HUES64 (cell line): ENCODE data around the gene ETV6.

Experiments used
- H3K27ac ChIP-seq: 2 replicates; pipeline ENCODE4 v1.7.0; 2013; ENCODE audit warnings: low read depth, low read length, inconsistent platforms
- H3K27me3 ChIP-seq: 2 replicates; pipeline ENCODE4 v1.6.1; 2013; ENCODE audit warnings: mild to moderate bottlenecking, low read length; ENCODE audit not compliant: insufficient read depth
- H3K36me3 ChIP-seq: 2 replicates; pipeline ENCODE4 v1.6.1; 2013; ENCODE audit warnings: mild to moderate bottlenecking, low read length; ENCODE audit not compliant: insufficient read depth
- H3K4me1 ChIP-seq: 2 replicates; pipeline ENCODE4 v1.6.1; 2013; ENCODE audit warnings: mild to moderate bottlenecking, low read length, moderate library complexity; ENCODE audit not compliant: insufficient read depth
- H3K4me3 ChIP-seq: 2 replicates; pipeline ENCODE4 v1.5.1; 2013; ENCODE audit warnings: mild to moderate bottlenecking, low read length, moderate library complexity
- H3K9ac ChIP-seq: 2 replicates; pipeline ENCODE4 v1.6.1; 2013; ENCODE audit warnings: mild to moderate bottlenecking, low read depth, low read length
- H3K9me3 ChIP-seq: 2 replicates; pipeline ENCODE4 v1.6.1; 2013; ENCODE audit warnings: low read depth, low read length; ENCODE audit not compliant: insufficient read depth
- WGBS: fragments of 150-250, 120-280 bp; methylation state at CpG from one replicate; pipeline ENCODE4 v1.1.7; 2013; ENCODE audit warnings: missing lambda C conversion rate; 5-methylcytosine and 5-hydroxymethylcytosine counted together

The ETV6 gene

DNA sequence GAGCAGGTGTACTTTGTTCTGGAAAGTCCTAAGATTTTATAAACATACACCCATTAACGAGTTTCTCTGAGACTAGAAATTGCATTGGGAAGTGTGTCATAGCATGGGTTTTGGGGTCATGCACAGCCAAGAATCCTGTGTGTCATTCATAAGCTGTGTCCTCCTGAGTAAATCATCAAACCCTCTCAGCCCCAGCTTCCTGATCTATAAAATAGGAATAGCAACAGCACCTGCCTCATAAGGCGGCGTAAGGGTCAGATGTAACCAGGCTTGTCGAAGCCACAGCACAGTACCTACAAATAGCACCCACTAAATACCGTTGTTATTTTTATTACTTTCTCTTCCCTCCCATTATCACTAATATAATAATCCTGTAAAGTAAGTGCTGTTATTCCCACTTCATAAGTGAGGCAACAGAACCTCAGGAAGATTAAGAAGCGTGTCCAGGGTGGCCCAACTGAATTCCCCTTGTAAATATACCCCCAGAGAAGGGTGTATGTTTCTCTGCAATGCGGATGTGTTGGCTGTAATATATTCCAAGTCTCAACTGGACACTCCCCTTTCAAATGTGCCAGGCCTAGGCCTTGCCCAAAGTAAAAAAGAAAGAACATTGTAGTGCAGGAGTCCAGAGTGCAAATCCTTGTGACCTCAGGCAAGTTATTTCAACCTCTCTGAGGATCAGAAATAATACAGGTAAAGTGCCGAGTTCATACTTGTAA lies 233.0 kb downstream of the ETV6 start:
- 88% methylated on average over 8 of the region's 8 CpGs for WGBS
- no peak overlapping the region for H3K4me3 ChIP-seq
- peaks cover 40% of the 10 kb centered on the region for H3K4me1 ChIP-seq
- peaks cover 3% of the 10 kb centered on the region for H3K36me3 ChIP-seq
- H3K9me3 ChIP-seq: no peaks in the 10 kb centered on the region
- H3K27ac ChIP-seq: no peak overlapping the region
- H3K9ac ChIP-seq: no peak overlapping the region
- no peaks in the 10 kb centered on the region for H3K27me3 ChIP-seq

DNA sequence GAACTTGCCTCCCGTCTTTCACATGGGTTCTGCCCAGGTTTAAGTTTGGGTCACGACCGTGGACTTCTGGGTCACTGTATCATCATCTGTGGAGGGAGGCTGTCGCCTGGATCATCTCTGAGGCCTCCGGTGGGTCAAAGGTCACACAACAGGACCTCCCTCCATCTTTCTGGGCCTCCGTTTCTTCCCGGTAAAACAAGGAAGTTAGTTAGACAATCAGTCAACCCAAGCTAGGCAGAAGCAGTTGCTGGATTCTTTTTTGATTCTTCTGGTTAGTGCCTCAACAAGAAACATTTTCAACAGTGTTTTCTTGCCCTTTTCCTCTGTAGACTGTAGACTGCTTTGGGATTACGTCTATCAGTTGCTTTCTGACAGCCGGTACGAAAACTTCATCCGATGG lies 234.6 kb downstream of the ETV6 start:
- Histone ChIP-seq H3K9ac (no peak overlapping the region), H3K27me3 (no peaks in the 10 kb centered on the region), H3K4me1 (peaks cover 24% of the 10 kb centered on the region), H3K4me3 (no peak overlapping the region), H3K36me3 (peaks cover 10% of the 10 kb centered on the region), H3K27ac (no peak overlapping the region; the same call in 1 of the 2 replicates), H3K9me3 (no peaks in the 10 kb centered on the region)
- WGBS: 93% methylated on average over 11 of the region's 11 CpGs

DNA sequence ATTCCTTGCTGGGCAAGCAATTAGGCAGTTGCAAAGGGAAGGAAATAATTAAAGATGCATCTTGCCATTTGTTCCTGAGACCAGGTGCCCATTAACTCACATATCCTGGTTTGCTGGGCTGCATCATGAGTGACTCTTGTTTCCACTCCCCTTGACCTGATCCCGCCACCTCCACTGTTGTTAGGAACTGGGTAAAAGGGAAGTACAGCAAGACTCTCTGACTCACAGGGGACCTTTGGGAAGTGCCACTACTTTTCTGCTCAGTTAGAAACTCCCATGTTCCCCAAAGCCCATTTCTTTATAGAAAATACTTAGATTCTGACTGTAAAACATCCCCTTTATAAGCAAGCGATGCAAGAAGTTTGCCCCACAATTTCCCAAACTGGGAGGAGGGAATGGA lies 235.2 kb downstream of the ETV6 start:
- WGBS: 94% methylated on average over 2 of the region's 2 CpGs
- Histone ChIP-seq H3K36me3 (peaks cover 10% of the 10 kb centered on the region), H3K27ac (peak overlapping the region; percentile 39), H3K4me3 (no peak overlapping the region), H3K9me3 (no peaks in the 10 kb centered on the region), H3K27me3 (no peaks in the 10 kb centered on the region), H3K4me1 (peaks cover 20% of the 10 kb centered on the region), H3K9ac (peak overlapping the region; percentile 37; the same call in 1 of the 2 replicates)

DNA sequence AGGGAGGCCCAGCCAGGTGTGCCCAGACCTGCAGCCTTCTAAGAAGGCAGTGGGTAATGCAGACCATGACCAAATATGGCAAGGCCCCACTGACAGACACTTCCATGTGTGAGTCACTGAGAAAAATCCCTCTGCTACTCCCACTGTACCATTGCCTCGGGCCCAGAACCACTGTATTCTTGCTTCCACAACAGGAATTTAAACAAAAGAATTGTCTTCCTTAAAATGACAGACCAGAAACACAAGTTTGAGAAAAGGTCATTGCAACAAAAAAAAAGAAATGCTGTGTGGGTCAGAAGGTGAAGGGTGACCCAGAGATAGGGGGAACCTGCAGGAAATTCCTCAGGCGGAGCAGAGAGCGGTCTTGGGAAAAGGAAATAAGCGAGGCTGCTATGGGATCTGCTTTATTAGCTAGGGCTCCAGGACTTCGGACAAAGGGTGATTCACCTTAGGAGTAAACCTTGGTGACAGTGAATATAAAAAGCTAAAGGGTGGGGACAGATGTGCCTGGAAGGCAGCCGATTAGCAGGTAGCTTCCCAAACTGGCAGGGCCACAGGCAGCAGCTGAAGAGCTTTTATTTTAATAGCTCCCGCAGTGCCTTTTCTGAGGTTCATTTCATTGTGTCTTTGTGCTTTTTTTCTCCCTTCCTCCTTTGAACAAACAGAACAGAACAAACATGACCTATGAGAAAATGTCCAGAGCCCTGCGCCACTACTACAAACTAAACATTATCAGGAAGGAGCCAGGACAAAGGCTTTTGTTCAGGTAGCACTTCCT lies 236.0 kb downstream of the ETV6 start:
- no peaks in the 10 kb centered on the region for H3K9me3 ChIP-seq
- H3K36me3 ChIP-seq: peaks cover 10% of the 10 kb centered on the region
- peak overlapping the region; percentile 38; the same call in 1 of the 2 replicates for H3K9ac ChIP-seq
- 76% methylated on average over 8 of the region's 8 CpGs for WGBS
- H3K4me1 ChIP-seq: peaks cover 20% of the 10 kb centered on the region
- H3K27me3 ChIP-seq: no peaks in the 10 kb centered on the region
- no peak overlapping the region for H3K4me3 ChIP-seq
- peak overlapping the region; percentile 39 for H3K27ac ChIP-seq

DNA sequence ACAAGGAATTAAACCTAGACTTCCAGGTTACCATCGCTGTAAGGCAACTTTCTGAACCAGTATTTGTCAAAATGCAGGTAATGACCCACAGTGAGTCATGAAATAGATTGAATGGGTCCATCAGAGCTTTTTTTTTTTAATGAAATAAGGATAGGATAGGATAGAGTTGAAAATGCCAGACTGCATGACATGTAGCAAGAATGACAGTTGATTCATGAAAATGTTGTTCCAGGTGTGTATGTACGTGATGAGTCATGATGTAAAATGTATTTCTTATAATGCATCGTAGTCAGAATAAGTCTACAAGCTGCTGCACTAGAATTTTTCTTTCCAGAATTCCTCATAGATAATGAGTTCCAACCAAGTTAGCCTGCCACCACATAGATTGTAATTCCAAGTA lies 236.9 kb downstream of the ETV6 start:
- no peaks in the 10 kb centered on the region for H3K9me3 ChIP-seq
- peaks cover 20% of the 10 kb centered on the region for H3K4me1 ChIP-seq
- no peaks in the 10 kb centered on the region for H3K27me3 ChIP-seq
- 96% methylated on average over 3 of the region's 3 CpGs for WGBS
- no peak overlapping the region for H3K9ac ChIP-seq
- H3K36me3 ChIP-seq: peaks cover 13% of the 10 kb centered on the region
- H3K27ac ChIP-seq: no peak overlapping the region
- H3K4me3 ChIP-seq: no peak overlapping the region

DNA sequence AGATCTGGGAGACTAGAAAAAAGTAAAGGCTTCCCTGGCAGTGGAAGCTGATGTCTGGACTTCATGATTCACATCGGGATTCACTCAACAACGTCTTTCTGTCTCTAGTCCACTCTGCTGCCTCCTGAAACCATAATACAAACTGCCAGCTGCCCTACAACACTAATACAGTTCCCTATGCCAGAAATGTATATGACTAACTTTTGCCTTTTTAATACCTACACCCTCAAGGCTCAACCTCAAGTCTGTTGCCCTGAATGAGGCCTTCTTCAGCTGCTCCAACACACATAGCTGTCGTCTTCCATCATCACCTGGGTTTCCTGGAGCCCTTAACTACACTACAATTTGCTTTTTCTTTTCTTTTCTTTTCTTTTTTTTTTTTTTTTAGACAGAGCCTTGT lies 238.6 kb downstream of the ETV6 start:
- Histone ChIP-seq H3K9ac (no peak overlapping the region), H3K36me3 (peaks cover 13% of the 10 kb centered on the region), H3K27me3 (no peaks in the 10 kb centered on the region), H3K4me1 (peaks cover 20% of the 10 kb centered on the region), H3K4me3 (no peak overlapping the region), H3K9me3 (no peaks in the 10 kb centered on the region), H3K27ac (no peak overlapping the region)
- WGBS: 94% methylated on average over 3 of the region's 3 CpGs

DNA sequence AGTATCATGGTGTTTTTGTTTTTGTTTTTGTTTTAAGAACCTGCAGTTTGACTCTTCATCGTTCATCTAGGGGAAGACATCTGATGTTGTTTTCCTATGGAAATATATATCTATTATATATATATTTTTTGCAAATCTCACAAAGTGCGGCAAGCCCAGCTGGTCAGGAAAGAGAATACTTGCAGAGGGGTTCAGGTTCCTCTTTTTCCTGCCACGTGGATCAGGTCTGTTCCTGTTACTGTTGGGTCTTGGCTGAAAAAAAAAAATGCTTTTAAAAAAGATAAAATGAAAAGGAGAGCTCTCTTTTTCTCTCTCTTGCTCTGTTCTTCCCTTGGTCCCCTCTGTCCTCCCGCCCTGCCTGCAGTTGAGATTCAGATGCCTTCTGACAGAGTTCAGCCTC lies 241.9 kb downstream of the ETV6 start:
- Histone ChIP-seq H3K36me3 (peaks cover 10% of the 10 kb centered on the region; the same call in 1 of the 2 replicates), H3K9me3 (no peaks in the 10 kb centered on the region), H3K4me1 (peaks cover 5% of the 10 kb centered on the region; the same call in 1 of the 2 replicates), H3K9ac (no peak overlapping the region), H3K4me3 (no peak overlapping the region), H3K27me3 (no peaks in the 10 kb centered on the region), H3K27ac (no peak overlapping the region)
- 67% methylated on average over 3 of the region's 4 CpGs for WGBS

DNA sequence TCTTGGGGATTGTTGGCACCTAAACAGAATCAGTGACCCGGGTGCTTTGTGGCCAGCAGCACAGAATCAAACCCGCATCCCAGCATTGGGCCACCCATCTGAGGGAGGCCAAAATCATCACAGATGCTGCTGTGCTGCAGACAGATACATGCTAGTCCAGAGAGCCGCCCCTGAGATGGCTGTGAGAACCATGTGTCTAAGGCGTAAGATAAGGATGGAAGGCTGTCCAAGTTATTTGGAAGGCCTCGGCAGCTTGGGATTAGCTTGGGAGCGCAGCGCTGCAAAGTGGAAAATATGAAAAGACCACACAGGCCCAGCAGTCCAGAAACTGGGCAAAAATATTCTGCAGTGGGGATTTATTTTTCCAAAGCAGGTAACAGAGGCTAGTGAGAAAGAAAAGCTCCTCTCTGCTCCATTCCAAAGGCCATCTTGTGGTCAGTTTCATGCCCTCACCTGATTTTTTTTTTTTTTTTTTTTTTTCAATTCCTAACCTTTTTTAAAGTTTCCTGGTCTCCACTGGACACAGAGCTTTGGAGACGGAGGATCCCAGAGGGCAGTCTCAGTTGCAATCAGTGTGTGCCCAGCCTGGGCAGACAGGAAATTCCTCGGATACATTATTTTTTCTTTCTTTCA lies 242.4 kb downstream of the ETV6 start:
- Histone ChIP-seq H3K27me3 (no peaks in the 10 kb centered on the region), H3K4me1 (peaks cover 5% of the 10 kb centered on the region; the same call in 1 of the 2 replicates), H3K4me3 (no peak overlapping the region), H3K9ac (no peak overlapping the region), H3K36me3 (peaks cover 10% of the 10 kb centered on the region; the same call in 1 of the 2 replicates), H3K9me3 (no peaks in the 10 kb centered on the region), H3K27ac (no peak overlapping the region)
- 95% methylated on average over 9 of the region's 9 CpGs for WGBS

DNA sequence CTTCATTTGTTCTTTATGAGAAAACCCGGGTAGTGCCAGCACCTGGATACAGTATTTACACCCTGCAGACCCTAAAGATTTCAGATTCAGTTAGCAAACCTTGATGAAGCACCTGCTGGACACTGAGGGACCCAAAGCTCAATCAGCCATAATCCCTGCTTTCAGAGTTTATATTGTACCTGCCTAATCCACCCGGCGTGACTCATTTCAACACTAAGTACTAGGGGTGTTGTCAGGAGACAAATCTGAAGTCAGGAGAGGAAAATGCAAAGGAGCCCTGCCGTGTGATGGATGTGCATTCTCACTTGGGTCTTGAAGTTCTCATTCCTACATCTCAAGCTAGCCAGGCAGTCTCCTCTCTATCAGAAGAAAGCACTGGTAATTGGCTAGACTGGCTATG lies 244.5 kb downstream of the ETV6 start:
- Histone ChIP-seq H3K27ac (no peak overlapping the region), H3K4me3 (no peak overlapping the region), H3K36me3 (peaks cover 2% of the 10 kb centered on the region; the same call in 1 of the 2 replicates), H3K4me1 (peaks cover 5% of the 10 kb centered on the region; the same call in 1 of the 2 replicates), H3K9me3 (no peaks in the 10 kb centered on the region), H3K9ac (no peak overlapping the region), H3K27me3 (no peaks in the 10 kb centered on the region)
- WGBS: 88% methylated on average over 4 of the region's 4 CpGs

DNA sequence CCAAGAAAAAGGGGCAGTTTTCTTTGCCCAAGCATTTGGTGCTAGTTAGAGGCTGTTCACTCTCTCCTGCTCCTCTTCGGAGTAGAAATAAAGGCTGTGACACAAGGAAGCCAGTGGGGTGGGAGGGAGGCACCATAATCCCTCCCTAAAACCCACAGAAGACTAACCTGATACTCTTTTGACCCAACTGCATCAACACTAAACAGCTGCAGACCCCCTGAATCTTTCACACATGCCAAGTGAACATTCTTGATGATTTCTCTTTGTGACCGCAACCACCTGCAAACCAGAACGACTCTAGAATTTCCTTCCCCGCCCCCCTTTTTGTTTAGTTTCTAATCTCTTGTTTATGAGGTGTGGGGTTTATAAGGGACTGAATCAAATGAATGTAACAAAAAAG lies 245.4 kb downstream of the ETV6 start:
- 91% methylated on average over 4 of the region's 4 CpGs for WGBS
- no peak overlapping the region for H3K4me3 ChIP-seq
- no peaks in the 10 kb centered on the region for H3K9me3 ChIP-seq
- H3K27me3 ChIP-seq: no peaks in the 10 kb centered on the region
- H3K27ac ChIP-seq: no peak overlapping the region
- H3K9ac ChIP-seq: no peak overlapping the region
- H3K4me1 ChIP-seq: peaks cover 5% of the 10 kb centered on the region; the same call in 1 of the 2 replicates
- peaks cover 2% of the 10 kb centered on the region; the same call in 1 of the 2 replicates for H3K36me3 ChIP-seq
